ENCODE measurements around the gene PLEKHA6.

DNA sequence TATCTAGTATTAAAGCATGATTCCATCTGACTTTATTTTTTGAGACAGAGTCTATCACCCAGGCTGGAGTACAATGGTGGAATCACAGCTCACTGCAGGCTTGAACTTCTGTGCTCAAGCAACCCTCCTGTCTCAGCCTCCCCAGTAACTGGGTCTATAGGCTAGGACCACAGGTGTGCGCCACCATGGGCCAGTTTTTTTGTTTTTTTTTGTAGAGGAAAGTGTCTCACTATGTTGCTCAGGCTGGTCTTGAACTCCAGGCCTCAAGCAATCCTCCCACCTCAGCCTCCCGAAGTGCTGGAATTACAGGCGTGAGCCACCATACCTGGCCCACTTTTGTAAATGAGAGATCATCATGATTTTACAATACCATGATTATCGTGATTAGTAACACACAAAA is 42.7 kb upstream of the PLEKHA6 start:
- TF ChIP-seq, protein P1, sequence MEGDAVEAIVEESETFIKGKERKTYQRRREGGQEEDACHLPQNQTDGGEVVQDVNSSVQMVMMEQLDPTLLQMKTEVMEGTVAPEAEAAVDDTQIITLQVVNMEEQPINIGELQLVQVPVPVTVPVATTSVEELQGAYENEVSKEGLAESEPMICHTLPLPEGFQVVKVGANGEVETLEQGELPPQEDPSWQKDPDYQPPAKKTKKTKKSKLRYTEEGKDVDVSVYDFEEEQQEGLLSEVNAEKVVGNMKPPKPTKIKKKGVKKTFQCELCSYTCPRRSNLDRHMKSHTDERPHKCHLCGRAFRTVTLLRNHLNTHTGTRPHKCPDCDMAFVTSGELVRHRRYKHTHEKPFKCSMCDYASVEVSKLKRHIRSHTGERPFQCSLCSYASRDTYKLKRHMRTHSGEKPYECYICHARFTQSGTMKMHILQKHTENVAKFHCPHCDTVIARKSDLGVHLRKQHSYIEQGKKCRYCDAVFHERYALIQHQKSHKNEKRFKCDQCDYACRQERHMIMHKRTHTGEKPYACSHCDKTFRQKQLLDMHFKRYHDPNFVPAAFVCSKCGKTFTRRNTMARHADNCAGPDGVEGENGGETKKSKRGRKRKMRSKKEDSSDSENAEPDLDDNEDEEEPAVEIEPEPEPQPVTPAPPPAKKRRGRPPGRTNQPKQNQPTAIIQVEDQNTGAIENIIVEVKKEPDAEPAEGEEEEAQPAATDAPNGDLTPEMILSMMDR (conservative IDR thresholded peaks at IDR 0.05; ENCODE audit: low read depth in 2 of 2): no peak
- TF ChIP-seq POLR2AphosphoS5 (IDR thresholded peaks at IDR 0.05; ENCODE audit: low read depth) (no peak), EZH2 (IDR thresholded peaks at IDR 0.05; ENCODE audit: low read depth, unreplicated experiment) (no peak), EZH2phosphoT487 (IDR thresholded peaks at IDR 0.05; ENCODE audit: unreplicated experiment) (no peak), JUNB (IDR thresholded peaks at IDR 0.05; ENCODE audit: unreplicated experiment) (no peak)
- TF ChIP-seq, protein P2, sequence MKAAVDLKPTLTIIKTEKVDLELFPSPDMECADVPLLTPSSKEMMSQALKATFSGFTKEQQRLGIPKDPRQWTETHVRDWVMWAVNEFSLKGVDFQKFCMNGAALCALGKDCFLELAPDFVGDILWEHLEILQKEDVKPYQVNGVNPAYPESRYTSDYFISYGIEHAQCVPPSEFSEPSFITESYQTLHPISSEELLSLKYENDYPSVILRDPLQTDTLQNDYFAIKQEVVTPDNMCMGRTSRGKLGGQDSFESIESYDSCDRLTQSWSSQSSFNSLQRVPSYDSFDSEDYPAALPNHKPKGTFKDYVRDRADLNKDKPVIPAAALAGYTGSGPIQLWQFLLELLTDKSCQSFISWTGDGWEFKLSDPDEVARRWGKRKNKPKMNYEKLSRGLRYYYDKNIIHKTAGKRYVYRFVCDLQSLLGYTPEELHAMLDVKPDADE (IDR thresholded peaks at IDR 0.05): no peak

All from GM23338 (cell line).